SK-N-SH (cell line): ENCODE measurements around the gene LCN2. TPM values are rescaled to one million over a fixed set of nuclear protein-coding genes. Genes with fewer than 3 reads are reported as not detected.

ENCODE experiments used
- CTCF ChIA-PET: fragments of 300-600, 350-600 bp; formaldehyde crosslinking; extraction: SDS; loops from one replicate; lab custom pipeline; 2021; lab: Yijun Ruan, JAX
- POLR2A ChIA-PET: fragments of 350-600 bp; sonication (Branson Sonifier 250); formaldehyde crosslinking; extraction: SDS; loops from one replicate; lab custom pipeline; 2020; ENCODE audit warnings: antibody characterized with exemption, inconsistent platforms; lab: Yijun Ruan, JAX
- DNase-seq: peaks from one replicate; pipeline ENCODE4 v3.0.0; 2012
- H2AFZ ChIP-seq: fragments of 200-600 bp; sonication (generic); 2 replicates; pipeline ENCODE4 v1.8.1; 2016; ENCODE audit warnings: antibody characterized with exemption, mild to moderate bottlenecking, low read depth
- H3F3A ChIP-seq: fragments of 200-600 bp; sonication (generic); replicated peaks from 2 replicates; pipeline ENCODE3; 2016; ENCODE audit warnings: antibody characterized with exemption, mild to moderate bottlenecking; ENCODE audit not compliant: insufficient read depth
- H3K27ac ChIP-seq, 2 experiments: fragments of 200-500 bp in 1 of 2; fragments of 200-600 bp in 1 of 2; sonication (Bioruptor generic) in 1 of 2; sonication (generic), shearing (Covaris generic) in 1 of 2; 2 replicates each; pipeline versions ENCODE4 v1.5.1 to v1.6.1; 2014 to 2016; ENCODE audit warnings: low read depth in 2 of 2, inconsistent platforms in 1 of 2, low read length in 1 of 2, mild to moderate bottlenecking in 1 of 2, mixed read lengths in 1 of 2
- H3K27me3 ChIP-seq: fragments of 200-600 bp; sonication (generic), shearing (Covaris generic); 2 replicates; pipeline ENCODE4 v1.6.1; 2016; ENCODE audit warnings: mixed run types; ENCODE audit not compliant: insufficient read depth
- H3K36me3 ChIP-seq, 2 experiments: fragments of 200-500 bp in 1 of 2; fragments of 200-600 bp in 1 of 2; sonication (Bioruptor generic) in 1 of 2; sonication (generic) in 1 of 2; replicated peaks in 1 of 2; 2 replicates each; pipeline versions ENCODE3 to v1.5.1; 2014 to 2016; ENCODE audit warnings: low read length in 1 of 2, mild to moderate bottlenecking in 1 of 2; ENCODE audit not compliant: insufficient read depth in 2 of 2, control insufficient read depth in 1 of 2
- H3K4me1 ChIP-seq, 2 experiments: fragments of 200-500 bp in 1 of 2; fragments of 200-600 bp in 1 of 2; sonication (Bioruptor generic) in 1 of 2; sonication (generic), shearing (Covaris generic) in 1 of 2; 2 replicates each; pipeline versions ENCODE4 v1.5.1 to v1.6.1; 2014 to 2016; ENCODE audit warnings: low read depth in 1 of 2, low read length in 1 of 2, mixed run types in 1 of 2; ENCODE audit not compliant: insufficient read depth in 2 of 2, control insufficient read depth in 1 of 2
- H3K4me2 ChIP-seq: fragments of 200-600 bp; sonication (generic), shearing (Covaris generic); 2 replicates; pipeline ENCODE4 v1.6.1; 2017; ENCODE audit warnings: mixed run types
- H3K4me3 ChIP-seq, 2 experiments: fragments of 200-500 bp in 1 of 2; fragments of 200-600 bp in 1 of 2; sonication (Bioruptor generic) in 1 of 2; sonication (generic), shearing (Covaris generic) in 1 of 2; 2 replicates each; pipeline versions ENCODE4 v1.5.1 to v1.8.1; 2014 to 2016; ENCODE audit warnings: low read depth in 2 of 2, inconsistent platforms in 1 of 2, low read length in 1 of 2, mild to moderate bottlenecking in 1 of 2, mixed read lengths in 1 of 2, moderate library complexity in 1 of 2
- H3K79me2 ChIP-seq: fragments of 200-600 bp; sonication (generic); 2 replicates; pipeline ENCODE4 v1.8.1; 2017; ENCODE audit warnings: mild to moderate bottlenecking; ENCODE audit not compliant: insufficient read depth
- H3K9ac ChIP-seq: fragments of 200-600 bp; sonication (generic); 2 replicates; pipeline ENCODE4 v1.6.1; 2017; ENCODE audit warnings: mixed run types
- H3K9me2 ChIP-seq: fragments of 200-600 bp; sonication (generic); 2 replicates; pipeline ENCODE4 v1.6.1; 2017; ENCODE audit warnings: mixed run types
- H3K9me3 ChIP-seq: fragments of 200-600 bp; sonication (generic); 2 replicates; pipeline ENCODE4 v1.6.1; 2017; ENCODE audit warnings: mixed run types, mild to moderate bottlenecking, moderate library complexity
- H4K20me1 ChIP-seq: fragments of 200-600 bp; sonication (generic); 2 replicates; pipeline ENCODE4 v1.6.1; 2017; ENCODE audit warnings: mild to moderate bottlenecking, mixed run types; ENCODE audit not compliant: insufficient read depth
- CTCF ChIP-seq: fragments of 200-600 bp; sonication (generic); IDR thresholded peaks from 2 replicates; pipeline ENCODE4 v1.6.1; 2017; ENCODE audit warnings: antibody characterized with exemption, mild to moderate bottlenecking, moderate library complexity
- EP300 ChIP-seq, 2 experiments: IDR thresholded peaks; 2 replicates each; pipeline versions ENCODE4 v1.4.0 to v1.6.1; 2012; ENCODE audit warnings: borderline replicate concordance in 1 of 2, low read depth in 1 of 2, low read length in 1 of 2
- FOXJ3 ChIP-seq: sonication (generic); formaldehyde crosslinking; IDR thresholded peaks from 2 replicates; pipeline ENCODE4 v1.5.1; 2020; ENCODE audit warnings: mild to moderate bottlenecking, missing genetic modification reagents
- IRF3 ChIP-seq: fragments of 150-350 bp; IDR thresholded peaks from 2 replicates; pipeline ENCODE4 v1.6.1; 2016; ENCODE audit warnings: mild to moderate bottlenecking, low read depth, low read length
- MAX ChIP-seq: IDR thresholded peaks from 2 replicates; pipeline ENCODE4 v1.4.0; 2012; ENCODE audit warnings: low read depth
- NFIC ChIP-seq: IDR thresholded peaks from 2 replicates; pipeline ENCODE4 v1.4.0; 2012; ENCODE audit warnings: borderline replicate concordance
- NRF1 ChIP-seq: IDR thresholded peaks from 2 replicates; pipeline ENCODE4 v1.6.1; 2012; ENCODE audit warnings: low read depth, mild to moderate bottlenecking, low read length
- PBX3 ChIP-seq: IDR thresholded peaks from 2 replicates; pipeline ENCODE4; 2012
- RCOR1 ChIP-seq: fragments of 150-350 bp; IDR thresholded peaks from 2 replicates; pipeline ENCODE4 v1.6.1; 2017; ENCODE audit warnings: antibody characterized with exemption, low read length
- REST ChIP-seq: IDR thresholded peaks from 2 replicates; pipeline ENCODE4 v1.6.1; 2012; ENCODE audit warnings: mild to moderate bottlenecking, low read depth, low read length, moderate library complexity
- TEAD4 ChIP-seq: IDR thresholded peaks from 2 replicates; pipeline ENCODE4 v1.4.0; 2012; ENCODE audit warnings: mild to moderate bottlenecking, borderline replicate concordance; ENCODE audit not compliant: insufficient read depth
- USF2 ChIP-seq: fragments of 150-350 bp; IDR thresholded peaks from 2 replicates; pipeline ENCODE4 v1.6.1; 2017; ENCODE audit warnings: antibody characterized with exemption, low read length, low read depth, borderline replicate concordance
- WGBS: methylation state at CpG from one replicate; pipeline ENCODE4 v1.1.6; 2017; ENCODE audit warnings: low lambda C conversion rate; 5-methylcytosine and 5-hydroxymethylcytosine counted together
- polyA plus RNA-seq, 3 experiments: library from polyadenylated mRNA; depleted of rRNA; stranded (reverse); fragments of >200 nt; gene quantifications; 2 replicates each; pipeline ENCODE4 v1.2.3, GENCODE V29; 2012

The LCN2 gene
- polyA plus RNA-seq, 1 of the 3 experiments (the other 2 are of a cell fraction), result not detected

- H2AFZ ChIP-seq, result no peak overlapping the region
- H3K36me3 ChIP-seq, result peaks cover 0 to 26% of the 10 kb centered on the region in 2 experiments
- H3K4me3 ChIP-seq, result no peak overlapping the region
- H3K4me1 ChIP-seq, result peaks cover 4 to 8% of the 10 kb centered on the region in 2 experiments; a peak in 1 of 4 replicates
- no peak for DNase-seq
- no peak overlapping the region for H3K27ac ChIP-seq
- H3K9me2 ChIP-seq, result no peaks in the 10 kb centered on the region
- peaks cover 4% of the 10 kb centered on the region; the same call in 1 of the 2 replicates for H3K79me2 ChIP-seq
- CTCF ChIA-PET, result interaction anchor here (0.7 to 1.3 kb wide), 7 partner anchors 23 to 178 kb away, joined by 3 to 6 read pairs (median 3); no protein-coding TSS in a partner anchor
- H3K9me3 ChIP-seq, result no peaks in the 10 kb centered on the region
- POLR2A ChIA-PET, result no interaction called here
- no peak overlapping the region for H3K4me2 ChIP-seq
- 94% methylated on average over 10 of the region's 20 CpGs for WGBS
- no peaks in the 10 kb centered on the region for H3F3A ChIP-seq
- no peaks in the 10 kb centered on the region for H3K27me3 ChIP-seq
- TF ChIP-seq TEAD4, result no peak
- no peak for TF ChIP-seq RCOR1
- TF ChIP-seq REST, result no peak
- TF ChIP-seq NRF1, result no peak
- no peak for TF ChIP-seq USF2
- no peak for TF ChIP-seq FOXJ3 (CRISPR knock-in tag)
- TF ChIP-seq NFIC, result no peak
- TF ChIP-seq PBX3, result no peak
- no peak for TF ChIP-seq EP300 (IDR thresholded peaks at IDR 0.05; ENCODE audit: borderline replicate concordance in 1 of 2, low read depth in 1 of 2, low read length in 1 of 2)
- TF ChIP-seq MAX, result no peak
- no peak for TF ChIP-seq CTCF
- TF ChIP-seq IRF3, result no peak
- no peak overlapping the region for H3K9ac ChIP-seq
- H4K20me1 ChIP-seq, result 0 out of 2 replicates have a peak, but pooled peaks cover 8% of the 10 kb centered on the region
Observed at GRCh38 chr9:128120061-128120740, 29.1 kb upstream of the LCN2 start.
